PFSK-1 (cell line): ENCODE results near the gene CNTN5.

Experiments used
- FOXP2 ChIP-seq: optimal IDR thresholded peaks from 2 replicates; pipeline ENCODE3; 2011; ENCODE audit warnings: borderline replicate concordance, control low read depth, inconsistent platforms; ENCODE audit not compliant: insufficient read depth; ENCODE audit errors: extremely low read length, extremely low read depth
- POLR2AphosphoS5 ChIP-seq: IDR thresholded peaks from 2 replicates; pipeline ENCODE4 v1.6.1; 2012; ENCODE audit warnings: low read depth, mild to moderate bottlenecking, control low read depth, low read length, moderate library complexity
- REST ChIP-seq, 2 experiments: IDR thresholded peaks; 2 replicates each; pipeline versions ENCODE4 v1.6.1 to v1.8.0; 2011 to 2012; ENCODE audit warnings: low read depth in 2 of 2, low read length in 2 of 2, control low read depth in 1 of 2, inconsistent platforms in 1 of 2, mild to moderate bottlenecking in 1 of 2, moderate library complexity in 1 of 2; ENCODE audit not compliant: insufficient read depth in 1 of 2
- SIN3A ChIP-seq: IDR thresholded peaks from 2 replicates; pipeline ENCODE4 v1.6.1; 2012; ENCODE audit warnings: mild to moderate bottlenecking, low read length, moderate library complexity, borderline replicate concordance; ENCODE audit not compliant: insufficient read depth
- TAF1 ChIP-seq: IDR thresholded peaks from 2 replicates; pipeline ENCODE4 v1.6.1; 2012; ENCODE audit warnings: low read length, control low read depth, borderline replicate concordance; ENCODE audit not compliant: insufficient read depth

CNTN5 gene

DNA sequence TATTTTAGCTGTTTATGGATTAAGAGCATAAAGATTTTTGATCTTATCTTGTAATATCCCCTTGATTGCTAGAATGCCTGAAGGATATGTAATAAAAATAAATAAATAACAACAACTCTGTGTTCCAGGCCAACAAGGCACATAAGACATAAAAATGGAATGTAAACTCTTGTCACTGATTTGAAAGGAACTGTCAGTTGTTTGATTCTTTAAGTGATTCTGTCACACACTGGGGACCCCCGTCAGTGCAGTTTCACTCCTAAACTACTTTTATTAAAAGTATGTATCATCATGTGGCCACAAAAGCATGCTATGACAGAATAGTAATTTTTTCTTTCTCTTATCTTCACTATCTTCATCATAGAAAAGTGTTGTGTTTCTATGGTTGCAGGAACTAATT is 572.4 kb downstream of the CNTN5 start:
- TF ChIP-seq TAF1 (no peak), POLR2AphosphoS5 (no peak), SIN3A (no peak), FOXP2 (no peak), REST (IDR thresholded peaks at IDR 0.05; ENCODE audit: insufficient read depth in 1 of 2, low read depth in 2 of 2, low read length in 2 of 2) (no peak)

DNA sequence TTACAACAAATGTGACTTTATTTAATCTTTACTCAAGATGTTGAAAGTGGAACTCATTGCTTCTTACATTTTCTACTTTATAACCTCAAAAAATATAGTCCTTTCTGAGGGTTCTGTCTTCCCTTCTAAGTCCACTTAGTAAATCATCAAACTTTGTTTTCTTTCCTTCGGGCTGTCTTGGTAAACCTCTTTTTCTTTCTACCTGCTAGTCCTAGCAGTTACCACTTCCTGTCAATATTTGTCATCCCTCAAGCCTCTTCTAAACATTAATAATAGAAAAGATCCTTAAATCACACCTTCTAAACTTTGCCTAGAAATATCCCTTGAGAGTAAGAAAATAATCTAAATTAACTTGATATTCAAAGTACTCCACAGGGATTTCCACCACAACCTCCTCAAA is 580.4 kb downstream of the CNTN5 start:
- TF ChIP-seq SIN3A, result no peak
- TF ChIP-seq REST (IDR thresholded peaks at IDR 0.05; ENCODE audit: insufficient read depth in 1 of 2, low read depth in 2 of 2, low read length in 2 of 2), result no peak

- no peak for TF ChIP-seq POLR2AphosphoS5
- TF ChIP-seq FOXP2, result no peak
- no peak for TF ChIP-seq TAF1
- TF ChIP-seq SIN3A, result no peak
- TF ChIP-seq REST (IDR thresholded peaks at IDR 0.05; ENCODE audit: insufficient read depth in 1 of 2, low read depth in 2 of 2, low read length in 2 of 2), result no peak
These were observed 593.6 kb downstream of the CNTN5 start for GRCh38 chr11:99614352-99614751.

DNA sequence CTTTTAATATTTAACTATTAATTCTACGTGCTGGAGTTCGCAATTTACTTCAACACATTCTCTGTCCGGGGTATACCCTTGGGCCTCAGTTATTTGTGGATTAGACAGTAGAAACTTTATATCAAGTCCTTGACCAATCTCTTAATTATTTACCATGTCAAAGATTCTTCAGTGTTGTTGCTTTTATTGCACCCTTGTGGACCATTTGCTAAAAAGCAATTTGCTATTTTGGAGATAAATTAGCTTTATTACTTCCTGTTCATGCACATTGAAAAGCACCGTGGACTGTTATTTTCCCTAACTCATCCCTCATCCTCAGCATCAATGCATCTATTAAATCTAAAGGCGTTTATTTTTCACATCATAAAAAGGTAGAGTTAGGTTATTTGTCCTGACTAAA is 609.9 kb downstream of the CNTN5 start:
- TF ChIP-seq TAF1, result no peak

- no peak for TF ChIP-seq REST (IDR thresholded peaks at IDR 0.05; ENCODE audit: insufficient read depth in 1 of 2, low read depth in 2 of 2, low read length in 2 of 2)
- TF ChIP-seq TAF1, result no peak
- TF ChIP-seq SIN3A, result no peak
- no peak for TF ChIP-seq POLR2AphosphoS5
- TF ChIP-seq FOXP2, result no peak
These were observed 610.9 kb downstream of the CNTN5 start for GRCh38 chr11:99631618-99632017.

DNA sequence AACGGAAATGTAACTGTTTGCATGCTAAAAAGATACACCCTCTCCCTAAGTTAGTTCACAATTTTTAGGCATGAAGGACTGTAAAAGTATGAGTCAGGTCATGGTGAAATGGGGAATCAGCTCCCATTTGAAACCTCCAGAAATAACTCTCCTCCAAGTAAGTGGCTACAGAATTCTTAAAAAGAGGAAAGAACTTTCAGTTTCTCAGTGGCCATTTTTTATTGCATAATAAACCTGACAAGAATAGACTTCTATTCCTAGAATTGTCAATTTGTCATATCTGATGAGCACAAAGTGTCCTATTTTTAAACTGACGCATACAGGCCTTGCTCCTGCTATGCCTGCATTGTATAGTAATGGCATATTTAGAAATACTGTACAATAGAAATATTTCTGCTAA is 612.2 kb downstream of the CNTN5 start:
- TF ChIP-seq POLR2AphosphoS5, result no peak
- no peak for TF ChIP-seq FOXP2
- no peak for TF ChIP-seq REST (IDR thresholded peaks at IDR 0.05; ENCODE audit: insufficient read depth in 1 of 2, low read depth in 2 of 2, low read length in 2 of 2)
- TF ChIP-seq SIN3A, result no peak
- no peak for TF ChIP-seq TAF1
